Erythroblast (primary cell): ENCODE data around the gene EIF4G2.

Experiments used
- GATA1 ChIP-seq: IDR thresholded peaks from 2 replicates; pipeline ENCODE4 v1.6.1; 2011; ENCODE audit warnings: low read depth, mild to moderate bottlenecking, control low read depth, low read length, moderate library complexity
- POLR2A ChIP-seq: IDR thresholded peaks from 2 replicates; pipeline ENCODE4 v1.6.1; 2011; ENCODE audit warnings: mild to moderate bottlenecking, low read length

GRCh38 chr11:10805741-10806140, 3.0 kb downstream of the EIF4G2 start:
- TF ChIP-seq POLR2A (no peak), GATA1 (no peak)
